ENCODE data around the gene RRP12. TPM values are rescaled to one million over a fixed set of nuclear protein-coding genes. Genes with fewer than 3 reads are reported as not detected.

The RRP12 gene
- total and polyA plus RNA-seq, 2 experiments from 2014 or later, result 14.9 to 16.2 TPM

DNA sequence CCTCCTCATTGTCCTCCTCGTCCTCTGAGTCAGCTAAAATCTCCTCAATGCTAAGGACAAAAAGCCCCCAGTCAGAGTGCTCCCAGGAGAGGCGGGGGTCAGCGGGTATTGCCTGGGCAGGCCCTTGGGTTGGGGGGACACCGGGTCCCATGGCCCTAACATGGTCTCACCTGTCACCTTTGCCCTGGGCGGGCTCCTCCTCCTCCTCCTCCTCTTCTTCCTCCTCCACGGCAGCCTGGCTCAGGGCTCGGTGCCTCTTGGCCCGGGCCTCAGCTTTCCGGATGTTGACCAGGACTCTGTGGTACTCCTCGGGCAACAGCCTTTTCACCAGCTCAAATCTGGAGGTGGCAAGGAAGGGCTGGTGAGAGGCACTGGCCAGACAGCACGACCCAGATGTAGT is 34.6 kb downstream of the RRP12 start:
- DNase-seq (ENCODE audit: low read depth in 1 of 2, low spot score in 1 of 2), result no peak
- H3K4me3 ChIP-seq, result no peak overlapping the region
- peaks cover 7% of the 10 kb centered on the region for H3K36me3 ChIP-seq
- H3K27me3 ChIP-seq, result no peaks in the 10 kb centered on the region
- H3K27ac ChIP-seq, result no peak overlapping the region
- TF ChIP-seq, protein P1, sequence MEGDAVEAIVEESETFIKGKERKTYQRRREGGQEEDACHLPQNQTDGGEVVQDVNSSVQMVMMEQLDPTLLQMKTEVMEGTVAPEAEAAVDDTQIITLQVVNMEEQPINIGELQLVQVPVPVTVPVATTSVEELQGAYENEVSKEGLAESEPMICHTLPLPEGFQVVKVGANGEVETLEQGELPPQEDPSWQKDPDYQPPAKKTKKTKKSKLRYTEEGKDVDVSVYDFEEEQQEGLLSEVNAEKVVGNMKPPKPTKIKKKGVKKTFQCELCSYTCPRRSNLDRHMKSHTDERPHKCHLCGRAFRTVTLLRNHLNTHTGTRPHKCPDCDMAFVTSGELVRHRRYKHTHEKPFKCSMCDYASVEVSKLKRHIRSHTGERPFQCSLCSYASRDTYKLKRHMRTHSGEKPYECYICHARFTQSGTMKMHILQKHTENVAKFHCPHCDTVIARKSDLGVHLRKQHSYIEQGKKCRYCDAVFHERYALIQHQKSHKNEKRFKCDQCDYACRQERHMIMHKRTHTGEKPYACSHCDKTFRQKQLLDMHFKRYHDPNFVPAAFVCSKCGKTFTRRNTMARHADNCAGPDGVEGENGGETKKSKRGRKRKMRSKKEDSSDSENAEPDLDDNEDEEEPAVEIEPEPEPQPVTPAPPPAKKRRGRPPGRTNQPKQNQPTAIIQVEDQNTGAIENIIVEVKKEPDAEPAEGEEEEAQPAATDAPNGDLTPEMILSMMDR (IDR thresholded peaks at IDR 0.05; ENCODE audit: low read depth, low read length), result no peak
- H3K9me3 ChIP-seq (ENCODE audit: low read depth), result no peaks in the 10 kb centered on the region
- no peaks in the 10 kb centered on the region for H3K4me1 ChIP-seq (ENCODE audit: low read depth)

DNA sequence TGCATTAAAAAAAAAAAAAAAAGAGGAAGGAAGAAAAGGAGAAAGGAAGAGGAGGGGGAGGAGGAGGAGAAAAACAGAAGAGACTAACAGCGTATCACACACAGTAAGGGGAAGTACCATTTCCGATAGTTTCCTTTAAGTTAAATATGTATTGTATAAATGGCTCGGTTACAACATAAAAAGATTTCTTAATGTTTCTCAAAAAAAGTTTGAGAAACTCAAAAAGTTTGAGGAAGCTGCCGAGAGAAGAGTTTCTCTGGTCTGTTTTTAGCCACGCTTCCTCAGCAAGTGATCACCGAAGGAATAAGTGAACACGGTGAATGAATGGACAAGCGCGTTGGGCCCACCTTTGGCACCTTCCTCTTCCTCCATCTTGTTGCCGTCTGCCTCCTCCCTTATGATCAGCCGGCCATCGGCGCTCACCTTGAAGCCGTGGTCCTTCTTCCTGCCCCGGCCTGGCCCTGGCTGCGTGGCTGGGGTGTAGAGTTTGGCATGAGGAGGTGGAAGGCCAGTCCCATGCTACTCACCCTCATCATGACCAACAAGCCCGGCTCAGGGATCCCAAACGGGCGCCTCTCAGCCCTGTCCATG is 35.3 kb downstream of the RRP12 start:
- TF ChIP-seq, protein P1 (IDR thresholded peaks at IDR 0.05; ENCODE audit: low read depth, low read length), result no peak
- H3K27me3 ChIP-seq, result no peaks in the 10 kb centered on the region
- DNase-seq (ENCODE audit: low read depth in 1 of 2, low spot score in 1 of 2), result no peak
- peaks cover 3% of the 10 kb centered on the region for H3K36me3 ChIP-seq
- no peak overlapping the region for H3K4me3 ChIP-seq
- no peaks in the 10 kb centered on the region for H3K4me1 ChIP-seq (ENCODE audit: low read depth)
- H3K9me3 ChIP-seq (ENCODE audit: low read depth), result no peaks in the 10 kb centered on the region
- H3K27ac ChIP-seq, result no peak overlapping the region

DNA sequence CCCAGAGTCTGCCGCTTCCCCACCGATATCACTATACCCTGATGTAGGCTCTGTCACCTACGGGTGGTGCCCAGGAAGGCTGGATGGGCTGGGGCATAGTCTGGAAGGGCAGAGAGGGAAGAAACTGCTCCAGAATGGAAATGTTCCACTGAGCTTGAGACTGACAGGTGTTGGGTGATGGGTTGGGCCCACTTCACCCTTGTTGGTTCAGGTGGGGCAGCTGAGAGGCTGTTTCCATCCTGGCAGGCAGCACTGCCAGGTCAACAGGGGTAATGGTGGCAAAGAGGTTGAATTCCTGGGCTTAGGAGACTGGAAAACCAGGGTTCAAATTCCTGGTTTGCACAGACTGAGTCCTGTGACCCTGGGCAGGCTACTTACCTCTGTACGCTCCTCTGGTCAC is 38.1 kb downstream of the RRP12 start:
- H3K27ac ChIP-seq, result no peak overlapping the region
- TF ChIP-seq, protein P1 (IDR thresholded peaks at IDR 0.05; ENCODE audit: low read depth, low read length), result no peak
- no peak overlapping the region for H3K4me3 ChIP-seq
- H3K27me3 ChIP-seq, result no peaks in the 10 kb centered on the region
- peaks cover 3% of the 10 kb centered on the region for H3K36me3 ChIP-seq
- no peak for DNase-seq (ENCODE audit: low read depth in 1 of 2, low spot score in 1 of 2)
- no peaks in the 10 kb centered on the region for H3K4me1 ChIP-seq (ENCODE audit: low read depth)
- H3K9me3 ChIP-seq (ENCODE audit: low read depth), result no peaks in the 10 kb centered on the region

DNA sequence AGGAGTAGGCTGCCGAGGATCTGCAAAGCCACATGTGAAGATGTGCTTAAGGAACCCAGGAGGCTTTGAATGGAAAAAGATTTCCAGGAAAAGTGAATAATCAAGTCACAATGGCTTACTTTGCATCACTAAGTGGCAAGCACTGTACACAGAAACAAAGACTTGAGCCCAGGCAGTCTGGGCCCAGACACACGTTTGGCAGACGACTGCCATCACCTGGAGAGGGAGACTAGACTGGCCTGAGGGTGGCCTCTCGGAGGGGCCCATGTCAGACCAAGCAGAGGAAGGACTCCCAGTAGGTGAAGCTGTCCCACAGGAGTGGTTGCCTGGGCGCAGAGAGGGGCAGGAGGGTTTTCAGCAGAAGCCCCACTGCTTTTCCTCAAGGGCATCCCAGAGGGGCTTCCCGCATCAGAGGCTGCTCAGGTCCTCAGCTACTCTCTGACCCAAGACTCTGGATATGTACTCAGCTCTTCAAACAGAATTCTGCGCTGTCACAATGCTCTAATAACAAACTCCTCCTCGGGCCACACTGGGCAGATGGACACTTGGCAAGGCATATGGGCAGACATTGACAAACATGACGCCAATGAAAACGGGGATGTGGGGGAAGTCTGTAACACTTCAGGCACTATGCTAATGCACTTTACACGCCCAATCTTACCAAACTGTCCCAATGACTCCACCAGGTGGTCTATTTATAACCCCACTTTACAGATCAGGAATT is 38.7 kb downstream of the RRP12 start:
- Histone ChIP-seq H3K27me3 (no peaks in the 10 kb centered on the region), H3K36me3 (peaks cover 3% of the 10 kb centered on the region), H3K9me3 (ENCODE audit: low read depth) (no peaks in the 10 kb centered on the region), H3K27ac (no peak overlapping the region), H3K4me1 (ENCODE audit: low read depth) (no peaks in the 10 kb centered on the region), H3K4me3 (no peak overlapping the region)
- TF ChIP-seq, protein P1 (IDR thresholded peaks at IDR 0.05; ENCODE audit: low read depth, low read length), result no peak
- no peak for DNase-seq (ENCODE audit: low read depth in 1 of 2, low spot score in 1 of 2)

DNA sequence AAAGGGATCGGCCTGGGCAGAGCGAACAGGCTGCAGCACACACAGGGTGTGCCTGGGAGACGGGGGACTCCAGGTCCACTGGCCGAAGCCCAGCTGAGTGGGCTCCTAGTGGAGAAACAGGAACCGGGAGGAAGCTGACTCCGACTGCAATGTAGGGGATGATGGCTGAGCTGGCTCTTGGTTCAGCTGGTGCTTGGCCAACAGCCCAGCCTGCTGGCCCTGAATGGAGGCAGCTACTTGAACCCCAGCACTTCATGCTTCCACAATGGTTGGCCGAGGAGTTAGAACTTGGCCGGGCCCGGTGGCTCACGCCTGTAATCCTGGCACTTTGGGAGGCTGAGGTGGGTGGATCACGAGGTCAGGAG is 39.6 kb downstream of the RRP12 start:
- Histone ChIP-seq H3K27ac (no peak overlapping the region), H3K4me1 (ENCODE audit: low read depth) (no peaks in the 10 kb centered on the region), H3K4me3 (no peak overlapping the region), H3K9me3 (ENCODE audit: low read depth) (no peaks in the 10 kb centered on the region), H3K36me3 (peaks cover 3% of the 10 kb centered on the region), H3K27me3 (no peaks in the 10 kb centered on the region)
- TF ChIP-seq, protein P1 (IDR thresholded peaks at IDR 0.05; ENCODE audit: low read depth, low read length), result no peak
- peak in 1 of 2 donors; percentile 7 for DNase-seq (ENCODE audit: low read depth in 1 of 2, low spot score in 1 of 2)
